Thoracic aorta (tissue), 2 donors: ENCODE measurements around the gene DLGAP1. TPM values are rescaled to one million over a fixed set of nuclear protein-coding genes. Genes with fewer than 3 reads are reported as not detected.

Experiments
- ATAC-seq: fragments of 150-250 bp; one replicate; pipeline ENCODE4 v1.8.0; 2017; ENCODE audit warnings: low read depth; ENCODE audit not compliant: insufficient number of reproducible peaks, low FRiP score
- DNase-seq: peaks from one replicate; pipeline ENCODE4 v3.0.0-alpha.2; 2020; ENCODE audit warnings: low spot score
- H3K27ac ChIP-seq, 2 donors: fragments of 200-600 bp; sonication (generic); 1 replicate in 1 of 2; 2 replicates in 1 of 2; pipeline ENCODE4 v1.5.1; 2016; ENCODE audit warnings: mild to moderate bottlenecking in 2 of 2, moderate library complexity in 2 of 2
- H3K27me3 ChIP-seq: fragments of 200-600 bp; sonication (generic); replicated peaks from 2 replicates; pipeline ENCODE4 v1.6.0; 2016; ENCODE audit warnings: mild to moderate bottlenecking; ENCODE audit not compliant: insufficient read depth
- H3K36me3 ChIP-seq: fragments of 200-600 bp; sonication (generic); one replicate; pipeline ENCODE4 v1.5.1; 2016
- H3K4me1 ChIP-seq, 2 donors: fragments of 200-600 bp; sonication (generic); 1 replicate in 1 of 2; 2 replicates in 1 of 2; pipeline versions ENCODE4 v1.5.1 to v1.6.0; 2016; ENCODE audit warnings: low read depth in 2 of 2, mild to moderate bottlenecking in 1 of 2; ENCODE audit not compliant: control insufficient read depth in 1 of 2
- H3K4me3 ChIP-seq: fragments of 200-600 bp; sonication (generic); 2 replicates; pipeline ENCODE4 v1.5.1; 2016; ENCODE audit warnings: mild to moderate bottlenecking
- H3K9me3 ChIP-seq: fragments of 200-600 bp; sonication (generic); 2 replicates; pipeline ENCODE4 v1.5.1; 2016
- total RNA-seq, 2 donors: library from RNA; depleted of rRNA; stranded (reverse); fragments of >200 nt; gene quantifications; one replicate each; pipeline versions ENCODE4 v1.1.0 to v1.2.3, GENCODE V29; 2016
- TF ChIP-seq, protein P1 (sequence below): fragments of 200-600 bp; sonication (generic); IDR thresholded peaks from one replicate; pipeline ENCODE4 v1.5.1; 2019; ENCODE audit warnings: antibody characterized with exemption

DLGAP1 gene
- total RNA-seq, 2 donors from 2014 or later = 7.3 to 19.0 TPM

DNA sequence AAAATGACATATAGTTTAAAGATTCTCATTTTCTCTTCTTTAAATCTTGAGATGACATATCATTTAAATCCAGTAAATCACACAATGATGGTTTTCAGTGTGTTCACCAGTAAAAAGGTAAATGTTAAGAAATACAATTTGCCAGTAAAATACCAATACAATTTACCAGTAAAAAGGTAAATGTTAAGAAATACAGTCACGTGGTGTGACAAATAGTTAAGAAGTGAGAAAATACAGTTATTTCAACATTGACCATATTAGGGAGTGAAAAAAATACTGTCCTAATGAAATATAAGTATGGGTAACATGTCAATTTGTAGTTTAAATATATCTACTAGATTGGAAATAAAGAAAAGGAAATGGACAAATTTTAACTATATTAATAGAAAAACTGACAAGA, 80.5 kb downstream of the DLGAP1 start:
- H3K36me3 ChIP-seq = no peaks in the 10 kb centered on the region
- ATAC-seq = no peak
- H3K4me1 ChIP-seq = no peaks in the 10 kb centered on the region
- H3K9me3 ChIP-seq = no peaks in the 10 kb centered on the region
- H3K4me3 ChIP-seq = no peak overlapping the region
- TF ChIP-seq, protein P1, sequence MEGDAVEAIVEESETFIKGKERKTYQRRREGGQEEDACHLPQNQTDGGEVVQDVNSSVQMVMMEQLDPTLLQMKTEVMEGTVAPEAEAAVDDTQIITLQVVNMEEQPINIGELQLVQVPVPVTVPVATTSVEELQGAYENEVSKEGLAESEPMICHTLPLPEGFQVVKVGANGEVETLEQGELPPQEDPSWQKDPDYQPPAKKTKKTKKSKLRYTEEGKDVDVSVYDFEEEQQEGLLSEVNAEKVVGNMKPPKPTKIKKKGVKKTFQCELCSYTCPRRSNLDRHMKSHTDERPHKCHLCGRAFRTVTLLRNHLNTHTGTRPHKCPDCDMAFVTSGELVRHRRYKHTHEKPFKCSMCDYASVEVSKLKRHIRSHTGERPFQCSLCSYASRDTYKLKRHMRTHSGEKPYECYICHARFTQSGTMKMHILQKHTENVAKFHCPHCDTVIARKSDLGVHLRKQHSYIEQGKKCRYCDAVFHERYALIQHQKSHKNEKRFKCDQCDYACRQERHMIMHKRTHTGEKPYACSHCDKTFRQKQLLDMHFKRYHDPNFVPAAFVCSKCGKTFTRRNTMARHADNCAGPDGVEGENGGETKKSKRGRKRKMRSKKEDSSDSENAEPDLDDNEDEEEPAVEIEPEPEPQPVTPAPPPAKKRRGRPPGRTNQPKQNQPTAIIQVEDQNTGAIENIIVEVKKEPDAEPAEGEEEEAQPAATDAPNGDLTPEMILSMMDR = no peak
- no peak overlapping the region for H3K27ac ChIP-seq
- DNase-seq = no peak
- H3K27me3 ChIP-seq = no peaks in the 10 kb centered on the region

DNA sequence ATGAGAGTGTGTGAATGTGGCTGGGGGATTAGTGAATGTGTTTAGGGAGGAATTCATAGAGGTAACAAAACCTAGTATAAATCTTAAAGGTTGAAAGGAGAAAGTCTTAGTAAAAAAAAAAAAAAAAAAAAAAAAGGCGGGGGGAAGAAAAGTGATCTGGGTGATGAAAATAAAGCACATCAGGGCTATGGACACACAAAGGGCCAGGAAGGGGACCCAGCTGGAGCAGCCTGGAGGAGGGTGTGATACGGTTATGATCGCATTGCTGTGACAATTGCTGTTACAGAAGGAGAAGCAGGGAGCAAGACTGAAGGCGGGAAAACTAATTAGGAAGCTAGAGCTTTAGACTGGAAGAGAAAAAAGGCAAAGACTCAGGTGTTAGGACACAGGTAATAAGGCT, 85.4 kb downstream of the DLGAP1 start:
- Histone ChIP-seq H3K4me3 (no peak overlapping the region), H3K9me3 (no peaks in the 10 kb centered on the region), H3K36me3 (no peaks in the 10 kb centered on the region), H3K4me1 (no peaks in the 10 kb centered on the region), H3K27ac (no peak overlapping the region), H3K27me3 (no peaks in the 10 kb centered on the region)
- DNase-seq (no peak), ATAC-seq (no peak)
- TF ChIP-seq, protein P1 = no peak

DNA sequence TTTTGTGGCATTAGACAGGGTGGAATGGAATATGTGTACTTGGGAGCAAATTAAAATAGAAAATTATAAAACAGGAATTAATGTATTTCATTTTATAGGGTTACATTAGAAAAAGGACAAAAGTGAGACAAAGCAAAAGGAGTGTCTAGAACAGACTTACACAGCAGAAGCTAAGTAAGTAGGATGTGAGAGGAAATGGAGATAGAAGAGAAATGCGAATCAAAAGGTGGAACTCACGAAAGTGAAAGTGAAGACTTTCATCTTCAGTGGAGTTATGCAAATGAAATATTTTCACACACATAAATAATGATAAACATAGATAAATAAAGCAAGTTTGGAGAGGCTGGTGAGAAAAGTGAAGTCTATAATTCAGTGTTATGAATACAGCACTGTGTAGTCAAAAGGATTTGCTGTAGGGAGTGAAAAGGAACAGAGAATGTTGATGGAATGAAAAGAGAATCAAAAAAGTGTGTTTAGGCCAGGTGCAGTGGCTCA, 94.8 kb downstream of the DLGAP1 start:
- Histone ChIP-seq H3K4me3 (no peak overlapping the region), H3K27me3 (no peaks in the 10 kb centered on the region), H3K4me1 (no peaks in the 10 kb centered on the region), H3K36me3 (no peaks in the 10 kb centered on the region), H3K9me3 (no peaks in the 10 kb centered on the region), H3K27ac (no peak overlapping the region)
- no peak for DNase-seq
- ATAC-seq = no peak
- TF ChIP-seq, protein P1 = no peak

DNA sequence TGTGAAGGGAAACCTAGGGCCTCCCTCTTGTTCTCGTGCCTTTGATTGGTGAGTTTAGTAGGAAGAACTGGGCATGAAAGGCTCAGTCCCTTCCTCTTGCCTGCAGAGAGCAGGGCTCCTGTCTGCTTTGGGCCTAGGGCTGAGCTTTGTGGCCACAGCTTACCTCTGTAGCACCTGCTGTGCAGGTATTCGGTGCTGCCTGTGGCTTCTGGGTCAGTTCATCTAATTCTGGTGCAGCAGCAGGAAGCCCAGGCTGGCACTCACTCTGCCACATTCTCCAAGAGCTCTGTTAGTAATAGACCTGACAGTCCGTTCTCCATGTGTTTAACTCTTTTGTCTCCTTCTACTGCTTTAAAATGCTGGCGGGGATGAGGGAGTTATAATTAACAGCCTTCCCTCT, 96.5 kb downstream of the DLGAP1 start:
- no peaks in the 10 kb centered on the region for H3K27me3 ChIP-seq
- H3K9me3 ChIP-seq = no peaks in the 10 kb centered on the region
- H3K36me3 ChIP-seq = no peaks in the 10 kb centered on the region
- no peak overlapping the region for H3K4me3 ChIP-seq
- TF ChIP-seq, protein P1 = no peak
- H3K4me1 ChIP-seq = no peaks in the 10 kb centered on the region
- DNase-seq = no peak
- ATAC-seq = no peak
- H3K27ac ChIP-seq = no peak overlapping the region

DNA sequence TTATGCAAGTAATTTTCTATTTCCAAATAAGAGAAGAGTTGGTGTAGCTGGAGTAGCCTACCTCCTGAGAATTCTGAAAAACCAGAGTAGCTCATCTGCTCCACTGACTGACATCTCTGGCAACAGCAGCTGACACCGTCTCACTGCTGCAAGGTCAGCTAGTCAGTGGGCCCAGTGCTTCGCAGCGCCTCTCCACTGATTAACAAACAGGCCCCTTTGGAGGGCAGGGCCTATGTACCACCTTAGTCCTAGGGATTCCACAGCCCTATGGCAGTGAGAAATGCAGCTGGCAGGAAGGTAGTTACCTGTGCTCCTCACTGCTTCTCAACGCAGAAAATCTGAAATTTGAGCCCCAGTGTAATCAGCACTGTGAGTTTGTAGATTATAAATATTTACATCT, 97.5 kb downstream of the DLGAP1 start:
- no peak overlapping the region for H3K4me3 ChIP-seq
- no peak overlapping the region for H3K27ac ChIP-seq
- H3K4me1 ChIP-seq = no peaks in the 10 kb centered on the region
- H3K27me3 ChIP-seq = no peaks in the 10 kb centered on the region
- H3K36me3 ChIP-seq = no peaks in the 10 kb centered on the region
- H3K9me3 ChIP-seq = no peaks in the 10 kb centered on the region
- ATAC-seq (no peak), DNase-seq (no peak)
- TF ChIP-seq, protein P1 = no peak
